ENCODE data around the gene TAOK3.

DNA sequence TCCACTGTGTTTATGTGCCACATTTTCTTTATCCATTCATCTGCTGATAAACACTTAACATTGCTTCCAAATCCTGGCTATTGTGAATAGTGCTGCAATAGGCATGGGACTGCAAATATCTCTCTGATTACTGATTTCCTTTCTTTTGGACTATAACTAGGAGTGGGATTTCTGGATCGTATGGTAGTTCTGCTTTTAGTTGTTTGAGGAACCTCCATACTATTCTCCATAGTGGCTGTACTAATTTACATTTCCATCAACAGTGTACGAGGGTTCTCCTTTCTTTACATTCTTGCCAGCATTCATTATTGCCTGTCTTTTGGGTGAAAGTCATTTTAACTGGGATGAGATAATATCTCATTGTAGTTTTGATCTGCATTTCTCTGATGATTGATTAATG is 47.6 kb downstream of the TAOK3 start:
- TF ChIP-seq EZH2 (IDR thresholded peaks at IDR 0.05) (no peak), POLR2AphosphoS5 (IDR thresholded peaks at IDR 0.05; ENCODE audit: borderline replicate concordance, low read depth, low read length) (no peak), FOXP2 (optimal IDR thresholded peaks at IDR 0.05; ENCODE audit: control extremely low read depth, extremely low read length, insufficient read depth) (no peak)
